HEK293 (cell line): ENCODE measurements around the gene ING4.

Experiments
- CTCF ChIA-PET: fragments of 350-600 bp; formaldehyde crosslinking; extraction: SDS; loops from one replicate; lab custom pipeline; 2021; ENCODE audit warnings: antibody characterized with exemption; lab: Yijun Ruan, JAX
- POLR2A ChIA-PET: fragments of 300-600 bp; formaldehyde crosslinking; extraction: SDS; loops from one replicate; lab custom pipeline; 2020; ENCODE audit warnings: antibody characterized with exemption, inconsistent platforms; lab: Yijun Ruan, JAX
- H3K27ac ChIP-seq: fragments of 200-500 bp; sonication (Bioruptor generic); 2 replicates; pipeline ENCODE4 v1.5.1; 2014; ENCODE audit warnings: low read depth, low read length, control low read depth, inconsistent platforms; ENCODE audit errors: extremely low read depth
- H3K36me3 ChIP-seq, 2 experiments: fragments of 200-500 bp in 1 of 2; sonication (Bioruptor generic) in 1 of 2; 1 replicate in 1 of 2; 2 replicates in 1 of 2; pipeline ENCODE4 v1.5.1; 2014 to 2017; ENCODE audit warnings: inconsistent platforms in 2 of 2, low read length in 2 of 2; ENCODE audit not compliant: control insufficient read depth in 2 of 2, insufficient read depth in 1 of 2
- H3K4me1 ChIP-seq: fragments of 200-500 bp; sonication (Bioruptor generic); 2 replicates; pipeline ENCODE4 v1.5.1; 2014; ENCODE audit warnings: mild to moderate bottlenecking, low read length, inconsistent platforms; ENCODE audit not compliant: control insufficient read depth, insufficient read depth
- H3K4me3 ChIP-seq: 2 replicates; pipeline ENCODE4 v1.5.1; 2011; ENCODE audit warnings: low read depth, mild to moderate bottlenecking, control low read depth, low read length, moderate library complexity
- H3K9me3 ChIP-seq: fragments of 200-500 bp; sonication (Bioruptor generic); 2 replicates; pipeline ENCODE4 v1.5.1; 2014; ENCODE audit warnings: low read depth, low read length, inconsistent platforms; ENCODE audit not compliant: control insufficient read depth, insufficient read depth
- ELK4 ChIP-seq: IDR thresholded peaks from 2 replicates; pipeline ENCODE4 v1.6.1; 2011; ENCODE audit warnings: mild to moderate bottlenecking, low read depth, low read length, borderline replicate concordance
- GLIS2 ChIP-seq: fragments of 450-650 bp; formaldehyde crosslinking; IDR thresholded peaks from 2 replicates; pipeline ENCODE4 v1.5.1; 2016; ENCODE audit warnings: missing biosample characterization, missing genetic modification characterization
- HOXA7 ChIP-seq: sonication (generic); formaldehyde crosslinking; IDR thresholded peaks from 2 replicates; pipeline ENCODE4 v1.8.1; 2022; ENCODE audit warnings: missing genetic modification reagents, borderline replicate concordance
- OSR2 ChIP-seq: fragments of 450-650 bp; formaldehyde crosslinking; IDR thresholded peaks from 2 replicates; pipeline ENCODE4 v1.5.1; 2016; ENCODE audit warnings: missing biosample characterization, missing genetic modification characterization
- OVOL3 ChIP-seq: fragments of 450-650 bp; formaldehyde crosslinking; IDR thresholded peaks from 2 replicates; pipeline ENCODE4 v1.5.1; 2016; ENCODE audit warnings: missing biosample characterization, missing genetic modification characterization
- SCRT1 ChIP-seq: fragments of 450-650 bp; formaldehyde crosslinking; IDR thresholded peaks from 2 replicates; pipeline ENCODE4 v1.5.1; 2016; ENCODE audit warnings: missing biosample characterization, missing genetic modification characterization, borderline replicate concordance
- SCRT2 ChIP-seq: fragments of 450-650 bp; formaldehyde crosslinking; IDR thresholded peaks from 2 replicates; pipeline ENCODE4 v1.5.1; 2016; ENCODE audit warnings: missing biosample characterization, missing genetic modification characterization
- ZBTB26 ChIP-seq: fragments of 450-650 bp; formaldehyde crosslinking; optimal IDR thresholded peaks from 2 replicates; pipeline ENCODE3; 2016; ENCODE audit warnings: missing biosample characterization, mild to moderate bottlenecking, missing genetic modification characterization
- ZFP37 ChIP-seq: fragments of 450-650 bp; formaldehyde crosslinking; IDR thresholded peaks from 2 replicates; pipeline ENCODE4 v1.5.1; 2016; ENCODE audit warnings: missing biosample characterization, missing genetic modification characterization
- ZNF112 ChIP-seq: fragments of 450-650 bp; formaldehyde crosslinking; IDR thresholded peaks from 2 replicates; pipeline ENCODE4 v1.5.0; 2017; ENCODE audit warnings: missing biosample characterization, missing genetic modification characterization
- ZNF211 ChIP-seq: fragments of 450-650 bp; formaldehyde crosslinking; IDR thresholded peaks from 2 replicates; pipeline ENCODE4 v1.5.1; 2016; ENCODE audit warnings: low read depth, missing biosample characterization, missing genetic modification characterization
- ZNF248 ChIP-seq: fragments of 450-650 bp; formaldehyde crosslinking; IDR thresholded peaks from 2 replicates; pipeline ENCODE4 v1.5.1; 2017; ENCODE audit warnings: missing biosample characterization, missing genetic modification characterization
- ZNF280C ChIP-seq: fragments of 450-650 bp; formaldehyde crosslinking; IDR thresholded peaks from 2 replicates; pipeline ENCODE4 v1.5.1; 2016; ENCODE audit warnings: missing biosample characterization, missing genetic modification characterization
- ZNF292 ChIP-seq: fragments of 450-650 bp; formaldehyde crosslinking; IDR thresholded peaks from 2 replicates; pipeline ENCODE4 v1.5.1; 2016; ENCODE audit warnings: low read depth, missing biosample characterization, missing genetic modification characterization, borderline replicate concordance
- ZNF354C ChIP-seq: fragments of 450-650 bp; formaldehyde crosslinking; IDR thresholded peaks from 2 replicates; pipeline ENCODE4 v1.5.1; 2016; ENCODE audit warnings: missing biosample characterization, missing genetic modification characterization, low read depth, borderline replicate concordance
- ZNF362 ChIP-seq: fragments of 450-650 bp; formaldehyde crosslinking; IDR thresholded peaks from 2 replicates; pipeline ENCODE4 v1.5.1; 2016; ENCODE audit warnings: missing biosample characterization, missing genetic modification characterization
- ZNF394 ChIP-seq: fragments of 450-650 bp; formaldehyde crosslinking; IDR thresholded peaks from 2 replicates; pipeline ENCODE4 v1.5.1; 2016; ENCODE audit warnings: missing biosample characterization, missing genetic modification characterization, mild to moderate bottlenecking, moderate library complexity, borderline replicate concordance
- ZNF426 ChIP-seq: fragments of 450-650 bp; formaldehyde crosslinking; IDR thresholded peaks from 2 replicates; pipeline ENCODE4 v1.5.1; 2017; ENCODE audit warnings: missing biosample characterization, missing genetic modification characterization, mild to moderate bottlenecking, inconsistent platforms, moderate library complexity
- ZNF48 ChIP-seq: fragments of 450-650 bp; formaldehyde crosslinking; IDR thresholded peaks from 2 replicates; pipeline ENCODE4 v1.5.1; 2016; ENCODE audit warnings: missing biosample characterization, missing genetic modification characterization
- ZNF623 ChIP-seq: fragments of 450-650 bp; formaldehyde crosslinking; IDR thresholded peaks from 2 replicates; pipeline ENCODE4 v1.5.1; 2016; ENCODE audit warnings: missing biosample characterization, missing genetic modification characterization

The ING4 gene

GRCh38 chr12:6667559-6668210 lies 4.8 kb upstream of the ING4 start:
- CTCF ChIA-PET: interaction anchor here (0.6 to 4.3 kb wide), 5 partner anchors 9 to 167 kb away, joined by 3 to 26 read pairs (median 3); no protein-coding TSS in a partner anchor
- peak; percentile 69; the same call in 1 of the 2 replicates for TF ChIP-seq ZNF394 (tag by site-specific recombination)
- TF ChIP-seq ZNF112 (tag by site-specific recombination): no peak
- TF ChIP-seq GLIS2 (tag by site-specific recombination): peak; percentile 39
- no peak for TF ChIP-seq ZNF426 (tag by site-specific recombination)
- TF ChIP-seq ZFP37 (tag by site-specific recombination): no peak
- TF ChIP-seq ELK4: no peak
- TF ChIP-seq ZNF248 (tag by site-specific recombination): no peak
- TF ChIP-seq SCRT2: peak; percentile 94
- TF ChIP-seq SCRT1 (tag by site-specific recombination): peak; percentile 72; the same call in 1 of the 2 replicates
- TF ChIP-seq ZBTB26 (tag by site-specific recombination): no peak
- H3K4me1 ChIP-seq: 0 out of 2 replicates have a peak, but pooled peaks cover 2% of the 10 kb centered on the region
- H3K27ac ChIP-seq: no peak overlapping the region
- H3K36me3 ChIP-seq: peaks cover 53 to 66% of the 10 kb centered on the region in 2 experiments
- H3K9me3 ChIP-seq: no peaks in the 10 kb centered on the region
- H3K4me3 ChIP-seq: no peak overlapping the region
- POLR2A ChIA-PET: interaction anchor here (1.1 to 2.2 kb wide), 4 partner anchors 17 to 56 kb away, joined by 3 to 11 read pairs (median 4); partner anchors contain the start of genes COPS7A and ZNF384

GRCh38 chr12:6666211-6666610 lies 3.3 kb upstream of the ING4 start:
- peaks cover 7% of the 10 kb centered on the region; the same call in 1 of the 2 replicates for H3K4me1 ChIP-seq
- no peak overlapping the region for H3K4me3 ChIP-seq
- no peak for TF ChIP-seq OSR2 (tag by site-specific recombination)
- no peak for TF ChIP-seq HOXA7 (CRISPR knock-in tag)
- TF ChIP-seq ZNF354C (tag by site-specific recombination): no peak
- no peak for TF ChIP-seq ZNF623 (tag by site-specific recombination)
- ChIA-PET POLR2A (interaction anchor here (2.2 kb wide), 1 partner anchor 23 kb away, joined by 11 read pairs; the partner anchor contains the start of gene ZNF384), CTCF (interaction anchor here (0.6 to 4.3 kb wide), 4 partner anchors 18 to 429 kb away, joined by 3 to 26 read pairs (median 4); no protein-coding TSS in a partner anchor)
- H3K36me3 ChIP-seq: peaks cover 39 to 52% of the 10 kb centered on the region in 2 experiments
- H3K9me3 ChIP-seq: no peaks in the 10 kb centered on the region
- no peak overlapping the region for H3K27ac ChIP-seq

GRCh38 chr12:6664902-6665301 lies 2.0 kb upstream of the ING4 start:
- no peak overlapping the region for H3K27ac ChIP-seq
- ChIA-PET POLR2A (interaction anchor here (0.8 to 2.5 kb wide), 2 partner anchors 24 to 101 kb away, joined by 3 to 25 read pairs; partner anchors contain the start of genes PTMS and ZNF384), CTCF (interaction anchor here (0.7 to 2.8 kb wide), 5 partner anchors 20 to 1362 kb away, joined by 3 to 27 read pairs (median 4); no protein-coding TSS in a partner anchor)
- H3K36me3 ChIP-seq: peaks cover 30 to 39% of the 10 kb centered on the region in 2 experiments
- no peak overlapping the region for H3K4me3 ChIP-seq
- peaks cover 7% of the 10 kb centered on the region; the same call in 1 of the 2 replicates for H3K4me1 ChIP-seq
- H3K9me3 ChIP-seq: no peaks in the 10 kb centered on the region
- no peak for TF ChIP-seq ZBTB26 (tag by site-specific recombination)
- TF ChIP-seq ZNF362: peak; percentile 58; the same call in 1 of the 2 replicates
- TF ChIP-seq ZNF292 (tag by site-specific recombination): no peak
- no peak for TF ChIP-seq OVOL3
- TF ChIP-seq ZNF48 (tag by site-specific recombination): no peak
- TF ChIP-seq ZNF211 (tag by site-specific recombination): no peak
- no peak for TF ChIP-seq ZNF280C (tag by site-specific recombination)
